ENCODE measurements around the gene PDIA2. TPM values are rescaled to one million over a fixed set of nuclear protein-coding genes. Genes with fewer than 3 reads are reported as not detected.

Gene PDIA2
- total RNA-seq, 1 donor from 2014 or later: not detected

Other genes starting within 250 kb of the PDIA2 start
- gene POLR3K, start 229.6 kb upstream of the PDIA2 start, total RNA-seq: 12.8 TPM
- gene SNRNP25, start 229.3 kb upstream of the PDIA2 start, total RNA-seq: 15.0 TPM
- 86.9 TPM for gene RHBDF1, start 210.5 kb upstream of the PDIA2 start, total RNA-seq
- 124 TPM for gene MPG, start 204.9 kb upstream of the PDIA2 start, total RNA-seq
- gene NPRL3, start 144.5 kb upstream of the PDIA2 start, total RNA-seq: 29.2 TPM
- gene HBZ, start 130.5 kb upstream of the PDIA2 start, total RNA-seq: not detected
- not detected for gene HBM, start 117.2 kb upstream of the PDIA2 start, total RNA-seq
- 697 TPM for gene HBA2, start 110.3 kb upstream of the PDIA2 start, total RNA-seq
- 523 TPM for gene HBA1, start 106.5 kb upstream of the PDIA2 start, total RNA-seq
- gene HBQ1, start 102.7 kb upstream of the PDIA2 start, total RNA-seq: not detected
- 79.3 TPM for gene LUC7L, start 53.7 kb upstream of the PDIA2 start, total RNA-seq
- 23.3 TPM for gene FAM234A, start 48.3 kb upstream of the PDIA2 start, total RNA-seq
- 5.4 TPM for gene RGS11, start 7.2 kb upstream of the PDIA2 start, total RNA-seq
- gene ARHGDIG, start 2.6 kb upstream of the PDIA2 start, total RNA-seq: not detected
- 16.9 TPM for gene AXIN1, start 69.6 kb downstream of the PDIA2 start, total RNA-seq
- 96.5 TPM for gene MRPL28, start 87.4 kb downstream of the PDIA2 start, total RNA-seq
- gene PGAP6, start 98.8 kb downstream of the PDIA2 start, total RNA-seq: 38.3 TPM
- 88.6 TPM for gene NME4, start 114.0 kb downstream of the PDIA2 start, total RNA-seq
- gene DECR2, start 118.7 kb downstream of the PDIA2 start, total RNA-seq: 17.9 TPM
- gene RAB11FIP3, start 142.5 kb downstream of the PDIA2 start, total RNA-seq: 36.6 TPM
- gene CAPN15, start 244.5 kb downstream of the PDIA2 start, total RNA-seq: 38.3 TPM

All from vagina (tissue), 1 donor.